Testis (tissue), 3 donors: Measurements from ENCODE around the gene PHF1. TPM values are rescaled to one million over a fixed set of nuclear protein-coding genes. Genes with fewer than 3 reads are reported as not detected.

Experiments
- DNase-seq: peaks from one replicate; pipeline ENCODE4 v3.0.0-alpha.2; 2019
- H3K27ac ChIP-seq, 2 donors: fragments of 200-600 bp; sonication (generic); one replicate each; pipeline ENCODE4 v1.5.1; 2019
- H3K27me3 ChIP-seq: fragments of 200-600 bp; sonication (generic); one replicate; pipeline ENCODE4 v1.5.1; 2019
- H3K36me3 ChIP-seq: fragments of 200-600 bp; sonication (generic); one replicate; pipeline ENCODE4 v1.5.1; 2017; ENCODE audit warnings: low read depth; ENCODE audit errors: missing control alignments
- H3K4me1 ChIP-seq: fragments of 200-600 bp; sonication (generic); one replicate; pipeline ENCODE4 v1.5.1; 2019
- H3K4me3 ChIP-seq, 2 donors: fragments of 200-600 bp; sonication (generic); one replicate each; pipeline ENCODE4 v1.5.1; 2017 to 2019
- H3K9me3 ChIP-seq: fragments of 200-600 bp; sonication (generic); one replicate; pipeline ENCODE4 v1.5.1; 2017
- POLR2A ChIP-seq: fragments of 450-650 bp; IDR thresholded peaks from one replicate; pipeline ENCODE4 v1.6.1; 2017; ENCODE audit warnings: antibody characterized with exemption, mild to moderate bottlenecking, moderate library complexity
- WGBS, 2 donors: methylation state at CpG; one replicate each; pipeline ENCODE4 v1.1.5; 2018; 5-methylcytosine and 5-hydroxymethylcytosine counted together
- intact Hi-C: fragments of 100-400 bp; cut with DNase I; formaldehyde crosslinking; loops from one replicate; pipeline ENCODE4 v1.15.1; 2023; ENCODE audit warnings: low total_unique reads
- polyA plus RNA-seq: library from polyadenylated mRNA; stranded (reverse); fragments of 350-450 nt; fragmentation: Illumina TruSeq; extraction: RNeasy Lipid Tissue Mini Kit (QIAGEN cat#74804); gene quantifications from one replicate; pipeline ENCODE4 v1.2.3, GENCODE V29; 2014; ENCODE audit warnings: low read depth, low replicate concordance; ENCODE audit not compliant: insufficient read depth
- total RNA-seq, 2 donors: library from RNA; depleted of rRNA; stranded (reverse); fragments of >200 nt; gene quantifications; one replicate each; pipeline ENCODE4 v1.2.3, GENCODE V29; 2016
- TF ChIP-seq, protein P1 (sequence below), 3 experiments: fragments of 450-650 bp in 2 of 3; fragments of 200-600 bp in 1 of 3; sonication (generic) in 1 of 3; IDR thresholded peaks; one replicate each; pipeline ENCODE4 v1.5.1; 2016 to 2019; ENCODE audit warnings: antibody characterized with exemption in 3 of 3, mild to moderate bottlenecking in 2 of 3, moderate library complexity in 1 of 3

Gene PHF1
- total and polyA plus RNA-seq, 3 donors from 2014 or later: 184 to 218 (median 216) TPM

DNA sequence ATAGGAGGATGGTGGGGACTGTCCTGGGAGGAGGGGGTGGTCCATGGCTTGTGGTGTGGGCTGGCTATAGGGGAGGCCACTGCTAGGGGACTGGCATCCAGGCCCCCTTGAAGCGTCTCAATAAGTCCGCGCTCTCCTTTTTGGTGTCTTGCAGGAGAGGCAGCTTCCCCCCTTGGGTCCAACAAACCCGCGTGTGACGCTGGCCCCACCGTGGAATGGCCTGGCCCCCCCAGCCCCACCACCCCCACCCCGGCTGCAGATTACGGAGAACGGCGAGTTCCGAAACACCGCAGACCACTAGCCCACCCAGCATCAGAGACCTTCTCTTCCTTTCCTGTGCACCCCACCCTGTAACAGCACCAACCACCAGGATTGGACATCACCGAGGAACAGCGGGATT is 40.8 kb downstream of the PHF1 start:
- no peak for TF ChIP-seq POLR2A
- TF ChIP-seq, protein P1, sequence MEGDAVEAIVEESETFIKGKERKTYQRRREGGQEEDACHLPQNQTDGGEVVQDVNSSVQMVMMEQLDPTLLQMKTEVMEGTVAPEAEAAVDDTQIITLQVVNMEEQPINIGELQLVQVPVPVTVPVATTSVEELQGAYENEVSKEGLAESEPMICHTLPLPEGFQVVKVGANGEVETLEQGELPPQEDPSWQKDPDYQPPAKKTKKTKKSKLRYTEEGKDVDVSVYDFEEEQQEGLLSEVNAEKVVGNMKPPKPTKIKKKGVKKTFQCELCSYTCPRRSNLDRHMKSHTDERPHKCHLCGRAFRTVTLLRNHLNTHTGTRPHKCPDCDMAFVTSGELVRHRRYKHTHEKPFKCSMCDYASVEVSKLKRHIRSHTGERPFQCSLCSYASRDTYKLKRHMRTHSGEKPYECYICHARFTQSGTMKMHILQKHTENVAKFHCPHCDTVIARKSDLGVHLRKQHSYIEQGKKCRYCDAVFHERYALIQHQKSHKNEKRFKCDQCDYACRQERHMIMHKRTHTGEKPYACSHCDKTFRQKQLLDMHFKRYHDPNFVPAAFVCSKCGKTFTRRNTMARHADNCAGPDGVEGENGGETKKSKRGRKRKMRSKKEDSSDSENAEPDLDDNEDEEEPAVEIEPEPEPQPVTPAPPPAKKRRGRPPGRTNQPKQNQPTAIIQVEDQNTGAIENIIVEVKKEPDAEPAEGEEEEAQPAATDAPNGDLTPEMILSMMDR (IDR thresholded peaks at IDR 0.05): no peak
- no peaks in the 10 kb centered on the region for H3K36me3 ChIP-seq
- peaks cover 23% of the 10 kb centered on the region for H3K4me1 ChIP-seq
- WGBS, 2 donors: 89 to 91% methylated on average over 15 of the region's 15 CpGs
- no peaks in the 10 kb centered on the region for H3K27me3 ChIP-seq
- no peaks in the 10 kb centered on the region for H3K9me3 ChIP-seq
- no peak overlapping the region for H3K27ac ChIP-seq
- no peak overlapping the region for H3K4me3 ChIP-seq
- DNase-seq: no peak
- intact Hi-C loops: no loop called here

DNA sequence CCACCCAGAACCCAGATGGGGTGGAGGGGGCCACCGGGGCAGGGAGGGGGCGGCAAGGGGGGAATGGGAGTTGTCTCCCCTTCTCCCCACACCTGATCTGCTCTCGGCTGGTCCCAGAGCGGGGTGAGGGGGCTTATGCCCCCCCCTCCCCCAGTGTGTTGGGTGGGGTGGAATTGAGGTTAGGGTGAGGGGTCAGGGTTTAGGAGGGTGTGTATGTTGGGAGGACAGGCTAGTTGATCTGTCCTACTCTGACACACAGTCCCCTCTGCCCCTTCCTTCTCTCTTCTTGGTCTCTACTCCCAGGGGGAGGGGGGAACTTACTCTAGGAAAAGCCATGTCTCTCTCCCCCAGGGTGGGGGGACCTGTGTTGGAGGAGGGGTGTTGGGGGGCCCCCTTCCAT is 41.7 kb downstream of the PHF1 start:
- peaks cover 31% of the 10 kb centered on the region for H3K4me1 ChIP-seq
- intact Hi-C loops: no loop called here
- TF ChIP-seq, protein P1 (IDR thresholded peaks at IDR 0.05): no peak
- no peak for TF ChIP-seq POLR2A
- DNase-seq: no peak
- H3K36me3 ChIP-seq: no peaks in the 10 kb centered on the region
- H3K27me3 ChIP-seq: no peaks in the 10 kb centered on the region
- H3K9me3 ChIP-seq: no peaks in the 10 kb centered on the region
- no peak overlapping the region for H3K27ac ChIP-seq
- no peak overlapping the region for H3K4me3 ChIP-seq
- WGBS, 2 donors: 79 to 90% methylated on average over 3 to 4 of the region's 4 CpGs

DNA sequence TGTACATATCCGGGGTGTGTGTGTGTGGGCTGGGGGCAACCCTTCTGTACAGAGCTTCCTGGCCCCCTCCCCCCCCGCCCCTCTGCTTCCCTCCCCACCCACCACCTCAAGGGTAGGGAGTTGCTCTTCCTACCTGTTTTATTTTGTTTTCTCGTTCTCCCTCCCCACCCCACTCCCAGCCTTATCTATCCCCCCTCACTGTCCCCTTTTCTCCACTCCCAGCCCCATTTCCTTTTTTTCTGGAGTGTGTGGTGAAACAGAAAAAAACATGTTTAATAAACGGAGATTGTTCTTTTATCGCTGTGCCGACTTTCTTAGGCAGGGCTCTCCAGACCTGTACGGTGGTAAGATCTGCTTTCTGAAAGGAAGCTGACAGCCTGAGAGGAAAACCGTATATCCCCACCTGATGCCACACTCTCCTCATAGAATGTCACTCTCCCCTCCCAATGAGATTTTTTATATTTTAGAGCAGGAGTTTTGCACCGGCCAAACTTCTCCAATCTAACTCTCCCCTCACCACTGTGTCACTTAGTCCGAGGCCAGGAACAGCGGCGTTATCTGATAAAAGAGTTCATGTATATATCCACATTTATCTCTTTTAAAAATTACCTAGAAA is 42.7 kb downstream of the PHF1 start:
- H3K27ac ChIP-seq: peak overlapping the region in 1 of 2 donors; percentile 62
- H3K4me3 ChIP-seq: peak overlapping the region; percentile 62 to 77
- TF ChIP-seq POLR2A: no peak
- TF ChIP-seq, protein P1 (IDR thresholded peaks at IDR 0.05): no peak
- H3K27me3 ChIP-seq: no peaks in the 10 kb centered on the region
- H3K36me3 ChIP-seq: no peaks in the 10 kb centered on the region
- 1 to 3% methylated on average over 12 of the region's 12 CpGs for WGBS, 2 donors
- intact Hi-C loops: no loop called here
- no peaks in the 10 kb centered on the region for H3K9me3 ChIP-seq
- DNase-seq: peak; percentile 15
- peaks cover 33% of the 10 kb centered on the region for H3K4me1 ChIP-seq

DNA sequence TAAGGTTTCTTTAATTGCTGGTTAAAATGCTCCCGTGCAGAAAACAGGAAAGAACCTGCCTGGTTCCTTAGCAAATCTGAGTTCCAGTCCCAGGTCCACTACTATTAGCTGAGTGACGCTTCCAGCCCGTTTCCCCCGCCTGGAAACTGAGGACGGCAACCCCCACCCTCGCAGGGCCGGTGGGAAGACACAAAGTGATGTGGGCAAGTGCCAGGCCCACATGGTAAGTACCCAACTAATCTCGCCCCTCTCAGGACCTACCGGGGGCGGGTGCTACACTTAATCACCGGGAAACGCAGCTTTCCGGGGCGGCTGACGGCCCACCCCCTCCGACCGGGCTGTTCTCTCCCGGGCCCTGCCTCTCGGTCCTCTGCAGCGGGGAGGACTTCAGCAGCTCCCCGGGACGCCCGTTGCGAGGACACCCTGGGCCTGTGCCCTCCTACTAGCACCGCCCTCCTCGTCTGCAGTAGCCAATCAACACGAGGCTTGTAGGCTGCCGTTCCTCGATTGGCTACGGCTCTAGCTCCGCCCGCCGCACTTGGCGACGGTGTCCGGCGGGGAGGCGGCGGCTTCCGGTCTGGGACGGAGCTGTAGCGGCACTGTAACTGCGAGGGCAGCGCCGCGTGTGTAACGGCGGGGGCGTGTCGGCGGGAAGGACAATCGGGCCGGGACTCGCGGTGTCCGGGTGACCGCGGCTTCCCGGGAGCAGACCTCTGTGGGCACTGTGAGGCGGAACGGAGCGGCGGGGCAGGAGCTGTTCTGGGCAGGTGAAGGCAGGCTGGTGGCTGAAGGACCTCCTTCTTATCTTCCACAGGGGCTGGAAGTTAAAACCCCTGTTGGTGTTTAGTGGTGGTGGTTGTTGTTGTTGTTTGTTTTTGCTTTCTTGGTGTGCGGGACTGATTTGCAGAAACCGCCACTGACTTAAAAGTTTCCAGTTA is 43.5 kb downstream of the PHF1 start, which contains the start of gene ZBTB9:
Gene ZBTB9 (plus strand): TSS at position 568 of the 938 bp plus-strand sequence. CDS start 525 bp downstream, outside the sequence.
- intact Hi-C loops: no loop called here
- H3K9me3 ChIP-seq: no peaks in the 10 kb centered on the region

More for the DNA sequence above, 43.5 kb downstream of the PHF1 start, which contains the start of gene ZBTB9:
- Histone ChIP-seq H3K4me1 (peaks cover 33% of the 10 kb centered on the region), H3K36me3 (no peaks in the 10 kb centered on the region), H3K27me3 (no peaks in the 10 kb centered on the region), H3K4me3 (peak within 1 kb of the TSS; percentile 62 to 77), H3K27ac (peak within 1 kb of the TSS; percentile 14 to 62)
- peak; percentile 98 for DNase-seq
- peak; percentile 84 for TF ChIP-seq POLR2A
- TF ChIP-seq, protein P1 (IDR thresholded peaks at IDR 0.05): peak in 1 of 3 experiments; percentile 26
- 1 to 2% methylated on average over 21 to 40 of the region's 65 CpGs for WGBS, 2 donors
